DOHH2 (cell line): ENCODE results near the gene CLASP2.

Experiments
- H3F3A ChIP-seq: fragments of 200-600 bp; sonication (generic), shearing (Covaris generic); 2 replicates; pipeline ENCODE4 v1.6.0; 2016; ENCODE audit warnings: antibody characterized with exemption, mild to moderate bottlenecking; ENCODE audit not compliant: control insufficient read depth, insufficient read depth
- H3K27ac ChIP-seq: fragments of 200-600 bp; sonication (generic); 2 replicates; pipeline ENCODE4 v1.5.1; 2014; ENCODE audit warnings: low read depth, mild to moderate bottlenecking, low read length, moderate library complexity
- H3K27me3 ChIP-seq: fragments of 200-600 bp; sonication (generic); 2 replicates; pipeline ENCODE4 v1.6.1; 2014; ENCODE audit warnings: mild to moderate bottlenecking, low read length, mixed read lengths; ENCODE audit not compliant: control insufficient read depth
- H3K36me3 ChIP-seq: fragments of 200-600 bp; sonication (generic); 2 replicates; pipeline ENCODE4 v1.6.1; 2014; ENCODE audit warnings: mild to moderate bottlenecking, low read length, moderate library complexity, mixed read lengths; ENCODE audit not compliant: control insufficient read depth
- H3K4me1 ChIP-seq: fragments of 200-600 bp; sonication (generic); 2 replicates; pipeline ENCODE4 v1.6.1; 2014; ENCODE audit warnings: mild to moderate bottlenecking, low read length, mixed read lengths; ENCODE audit not compliant: control insufficient read depth
- H3K4me2 ChIP-seq: fragments of 200-600 bp; sonication (generic); 2 replicates; pipeline ENCODE4 v1.6.0; 2014; ENCODE audit warnings: mild to moderate bottlenecking, low read length, moderate library complexity
- H3K4me3 ChIP-seq: fragments of 200-600 bp; sonication (generic); 2 replicates; pipeline ENCODE4 v1.5.1; 2014; ENCODE audit warnings: mild to moderate bottlenecking, low read length, mixed read lengths
- H3K79me2 ChIP-seq: fragments of 200-600 bp; sonication (generic); 2 replicates; pipeline ENCODE4 v1.6.1; 2014; ENCODE audit warnings: mild to moderate bottlenecking, low read length, mixed read lengths; ENCODE audit not compliant: control insufficient read depth
- H3K9me2 ChIP-seq: fragments of 200-600 bp; sonication (generic); replicated peaks from 2 replicates; pipeline ENCODE4 v1.6.1; 2014; ENCODE audit warnings: mild to moderate bottlenecking, low read length, mixed read lengths; ENCODE audit not compliant: control insufficient read depth
- H3K9me3 ChIP-seq: fragments of 200-600 bp; sonication (generic); 2 replicates; pipeline ENCODE4 v1.6.1; 2014; ENCODE audit warnings: antibody characterized with exemption, low read length, mixed read lengths; ENCODE audit not compliant: control insufficient read depth, insufficient read depth
- H4K20me1 ChIP-seq: fragments of 200-600 bp; sonication (generic); 2 replicates; pipeline ENCODE4 v1.6.0; 2014; ENCODE audit warnings: low read depth, mild to moderate bottlenecking, antibody characterized with exemption, low read length, moderate library complexity; ENCODE audit not compliant: control insufficient read depth, insufficient read depth
- EZH2phosphoT487 ChIP-seq: fragments of 200-600 bp; sonication (generic); IDR thresholded peaks from 2 replicates; pipeline ENCODE4 v1.6.1; 2017; ENCODE audit warnings: borderline replicate concordance, mild to moderate bottlenecking, antibody characterized with exemption, low read length, moderate library complexity, mixed read lengths
- TF ChIP-seq, protein P1 (sequence below): fragments of 200-600 bp; sonication (generic); IDR thresholded peaks from one replicate; pipeline ENCODE4 v1.5.1; 2014; ENCODE audit warnings: antibody characterized with exemption, mild to moderate bottlenecking, low read depth, low read length; ENCODE audit not compliant: poor library complexity, severe bottlenecking

The CLASP2 gene

DNA sequence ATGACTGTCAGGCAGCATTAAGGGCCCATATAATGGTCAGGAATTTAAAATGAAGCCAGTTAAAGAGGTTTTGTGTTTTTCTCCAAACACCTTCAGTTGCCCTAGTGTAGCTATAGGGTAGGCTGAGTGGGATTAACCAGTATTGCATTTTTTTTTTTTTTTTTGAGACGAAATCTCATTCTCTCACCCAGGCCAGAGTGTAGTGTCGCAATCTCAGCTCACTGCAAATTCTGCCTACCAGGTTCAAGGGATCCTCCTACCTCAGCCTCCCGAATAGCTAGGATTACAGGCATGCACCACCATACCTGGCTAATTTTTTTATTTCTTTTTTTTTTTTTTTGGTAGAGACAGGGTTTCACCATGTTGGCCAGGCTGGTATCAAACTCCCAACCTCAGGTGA lies 7.0 kb downstream of the CLASP2 start:
- Histone ChIP-seq H3K9me3 (no peaks in the 10 kb centered on the region), H3K27ac (no peak overlapping the region), H3F3A (no peaks in the 10 kb centered on the region), H3K4me2 (no peak overlapping the region), H3K36me3 (peaks cover 36% of the 10 kb centered on the region), H3K4me3 (no peak overlapping the region), H3K79me2 (peaks cover 98% of the 10 kb centered on the region), H3K4me1 (peaks cover 17% of the 10 kb centered on the region), H4K20me1 (peaks cover 3% of the 10 kb centered on the region; the same call in 1 of the 2 replicates), H3K27me3 (no peaks in the 10 kb centered on the region), H3K9me2 (no peaks in the 10 kb centered on the region)
- TF ChIP-seq EZH2phosphoT487: no peak
- TF ChIP-seq, protein P1, sequence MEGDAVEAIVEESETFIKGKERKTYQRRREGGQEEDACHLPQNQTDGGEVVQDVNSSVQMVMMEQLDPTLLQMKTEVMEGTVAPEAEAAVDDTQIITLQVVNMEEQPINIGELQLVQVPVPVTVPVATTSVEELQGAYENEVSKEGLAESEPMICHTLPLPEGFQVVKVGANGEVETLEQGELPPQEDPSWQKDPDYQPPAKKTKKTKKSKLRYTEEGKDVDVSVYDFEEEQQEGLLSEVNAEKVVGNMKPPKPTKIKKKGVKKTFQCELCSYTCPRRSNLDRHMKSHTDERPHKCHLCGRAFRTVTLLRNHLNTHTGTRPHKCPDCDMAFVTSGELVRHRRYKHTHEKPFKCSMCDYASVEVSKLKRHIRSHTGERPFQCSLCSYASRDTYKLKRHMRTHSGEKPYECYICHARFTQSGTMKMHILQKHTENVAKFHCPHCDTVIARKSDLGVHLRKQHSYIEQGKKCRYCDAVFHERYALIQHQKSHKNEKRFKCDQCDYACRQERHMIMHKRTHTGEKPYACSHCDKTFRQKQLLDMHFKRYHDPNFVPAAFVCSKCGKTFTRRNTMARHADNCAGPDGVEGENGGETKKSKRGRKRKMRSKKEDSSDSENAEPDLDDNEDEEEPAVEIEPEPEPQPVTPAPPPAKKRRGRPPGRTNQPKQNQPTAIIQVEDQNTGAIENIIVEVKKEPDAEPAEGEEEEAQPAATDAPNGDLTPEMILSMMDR: no peak

DNA sequence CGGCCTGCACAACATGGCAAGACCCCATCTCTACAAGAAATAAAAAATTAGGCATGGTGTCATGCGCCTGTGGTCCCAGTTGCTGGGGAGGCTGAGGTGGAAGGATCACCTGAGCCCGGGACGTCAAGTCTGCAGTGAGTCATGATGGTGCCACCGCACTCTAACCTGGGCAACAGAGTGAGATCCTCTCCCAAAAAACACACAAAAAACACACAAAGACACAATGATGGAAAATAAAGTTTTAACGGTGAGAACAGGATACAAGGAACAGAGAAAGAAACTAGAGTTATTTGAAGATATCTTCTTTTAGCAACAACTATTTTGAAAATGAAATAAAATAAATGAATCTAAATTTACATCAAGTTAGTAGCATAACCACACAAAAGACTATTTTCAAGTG lies 12.0 kb downstream of the CLASP2 start:
- no peaks in the 10 kb centered on the region for H3K9me2 ChIP-seq

DNA sequence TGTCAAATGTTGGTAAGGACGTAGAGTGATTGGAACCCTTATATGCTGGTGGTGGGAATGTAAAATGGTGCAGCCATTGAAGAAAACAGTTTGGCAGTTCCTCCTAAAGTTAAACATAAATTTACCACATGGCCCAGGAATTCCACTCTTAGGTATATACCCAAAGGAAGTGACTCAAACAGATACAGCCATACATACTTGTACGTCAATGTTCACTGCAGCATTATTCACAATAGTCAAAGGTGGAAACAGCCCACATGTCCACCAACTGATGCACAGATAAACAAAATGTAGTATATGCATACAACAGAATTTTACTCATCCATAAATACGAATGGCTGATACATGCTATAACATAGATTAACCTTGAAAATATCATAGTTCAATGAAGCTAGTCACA lies 13.2 kb downstream of the CLASP2 start:
- H3K9me3 ChIP-seq: peaks cover 30% of the 10 kb centered on the region
- H3K36me3 ChIP-seq: peaks cover 32% of the 10 kb centered on the region
- no peak for TF ChIP-seq EZH2phosphoT487
- TF ChIP-seq, protein P1: no peak
- no peaks in the 10 kb centered on the region for H3F3A ChIP-seq
- no peaks in the 10 kb centered on the region for H4K20me1 ChIP-seq
- H3K27ac ChIP-seq: no peak overlapping the region
- no peak overlapping the region for H3K4me3 ChIP-seq
- H3K79me2 ChIP-seq: peaks cover 96% of the 10 kb centered on the region
- no peaks in the 10 kb centered on the region for H3K4me1 ChIP-seq
- no peak overlapping the region for H3K4me2 ChIP-seq
- no peaks in the 10 kb centered on the region for H3K9me2 ChIP-seq
- no peaks in the 10 kb centered on the region for H3K27me3 ChIP-seq

More for the DNA sequence above, 12.0 kb downstream of the CLASP2 start:
- peaks cover 96% of the 10 kb centered on the region for H3K79me2 ChIP-seq
- H3K27me3 ChIP-seq: no peaks in the 10 kb centered on the region
- H3F3A ChIP-seq: no peaks in the 10 kb centered on the region
- peaks cover 29% of the 10 kb centered on the region for H3K36me3 ChIP-seq
- H3K4me2 ChIP-seq: no peak overlapping the region
- no peak overlapping the region for H3K27ac ChIP-seq
- H3K4me1 ChIP-seq: no peaks in the 10 kb centered on the region
- H4K20me1 ChIP-seq: no peaks in the 10 kb centered on the region
- no peak for TF ChIP-seq EZH2phosphoT487
- TF ChIP-seq, protein P1: no peak
- peaks cover 28% of the 10 kb centered on the region for H3K9me3 ChIP-seq
- H3K4me3 ChIP-seq: no peak overlapping the region

DNA sequence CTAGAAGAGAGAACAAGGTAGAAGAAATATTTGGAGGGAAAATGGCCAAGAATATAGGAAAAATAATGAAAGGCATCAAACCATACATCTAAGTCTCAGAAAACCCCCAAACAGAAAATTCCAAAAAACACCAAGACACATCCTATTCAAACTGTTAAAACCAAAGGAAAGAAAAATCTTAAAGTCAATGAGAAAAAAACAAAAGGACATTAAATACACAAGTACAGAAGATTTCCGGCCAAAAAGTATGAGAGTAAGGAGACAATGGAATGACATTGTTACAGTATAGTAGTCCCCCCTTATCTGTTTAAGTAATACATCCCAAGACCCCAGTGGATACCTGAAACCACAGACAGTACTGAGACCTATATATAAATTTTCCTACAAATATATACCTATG lies 18.8 kb downstream of the CLASP2 start:
- H3K4me2 ChIP-seq: no peak overlapping the region
- no peak for TF ChIP-seq EZH2phosphoT487
- TF ChIP-seq, protein P1: no peak
- no peak overlapping the region for H3K27ac ChIP-seq
- H4K20me1 ChIP-seq: 0 out of 2 replicates have a peak, but pooled peaks cover 4% of the 10 kb centered on the region
- H3K9me3 ChIP-seq: peaks cover 22% of the 10 kb centered on the region; the same call in 1 of the 2 replicates
- peaks cover 74% of the 10 kb centered on the region for H3K79me2 ChIP-seq
- H3K9me2 ChIP-seq: no peaks in the 10 kb centered on the region
- no peaks in the 10 kb centered on the region for H3K27me3 ChIP-seq
- H3K4me1 ChIP-seq: no peaks in the 10 kb centered on the region
- peaks cover 32% of the 10 kb centered on the region for H3K36me3 ChIP-seq
- H3K4me3 ChIP-seq: no peak overlapping the region
- H3F3A ChIP-seq: no peaks in the 10 kb centered on the region
